Right atrium auricular region (tissue), 2 donors: ENCODE data around the gene E2F2. TPM values are rescaled to one million over a fixed set of nuclear protein-coding genes. Genes with fewer than 3 reads are reported as not detected.

Source experiments
- DNase-seq: peaks from one replicate; pipeline ENCODE4 v3.0.0-alpha.2; 2019; ENCODE audit warnings: low spot score
- H3K27ac ChIP-seq, 2 donors: fragments of 200-600 bp; sonication (generic); 1 replicate in 1 of 2; 2 replicates in 1 of 2; pipeline ENCODE4 v1.5.1; 2016 to 2019
- H3K27me3 ChIP-seq, 2 donors: fragments of 200-600 bp; sonication (generic); one replicate each; pipeline versions ENCODE4 v1.5.1 to v1.6.0; 2017 to 2019
- H3K36me3 ChIP-seq: fragments of 200-600 bp; sonication (generic); one replicate; pipeline ENCODE4 v1.5.1; 2016
- H3K4me1 ChIP-seq, 2 donors: fragments of 200-600 bp; sonication (generic); one replicate each; pipeline versions ENCODE4 v1.5.1 to v1.6.0; 2017 to 2019
- H3K4me3 ChIP-seq, 2 donors: fragments of 200-600 bp; sonication (generic); 1 replicate in 1 of 2; 2 replicates in 1 of 2; pipeline ENCODE4 v1.5.1; 2017 to 2019; ENCODE audit warnings: mild to moderate bottlenecking in 1 of 2, moderate library complexity in 1 of 2
- H3K9me3 ChIP-seq, 2 donors: fragments of 200-600 bp; sonication (generic); one replicate each; pipeline ENCODE4 v1.5.1; 2019
- CTCF ChIP-seq, 2 donors: fragments of 200-600 bp; sonication (generic); IDR thresholded peaks; one replicate each; pipeline ENCODE4 v1.5.1; 2019; ENCODE audit warnings: antibody characterized with exemption in 2 of 2
- total RNA-seq, 2 donors: library from RNA; depleted of rRNA; stranded (reverse); fragments of >200 nt; gene quantifications; one replicate each; pipeline ENCODE4 v1.1.0, GENCODE V29; 2016

Gene E2F2
- total RNA-seq, 2 donors from 2014 or later = 0.20 to 0.33 TPM

- Histone ChIP-seq H3K9me3 (no peaks in the 10 kb centered on the region), H3K4me3 (peak overlapping the region in 1 of 2 donors; percentile 15), H3K27ac (no peak overlapping the region), H3K36me3 (no peaks in the 10 kb centered on the region), H3K27me3 (no peaks in the 10 kb centered on the region), H3K4me1 (peaks cover 0 to 10% of the 10 kb centered on the region in 2 donors)
- TF ChIP-seq CTCF (IDR thresholded peaks at IDR 0.05) = peak; percentile 82 to 92
- peak; percentile 94 for DNase-seq
These were observed 8.7 kb upstream of the E2F2 start for GRCh38 chr1:23539698-23540266.

- H3K27ac ChIP-seq = no peak overlapping the region
- no peak for DNase-seq
- peaks cover 0 to 9% of the 10 kb centered on the region in 2 donors for H3K4me1 ChIP-seq
- H3K9me3 ChIP-seq = no peaks in the 10 kb centered on the region
- H3K4me3 ChIP-seq = no peak overlapping the region
- no peaks in the 10 kb centered on the region for H3K36me3 ChIP-seq
- H3K27me3 ChIP-seq = no peaks in the 10 kb centered on the region
- TF ChIP-seq CTCF (IDR thresholded peaks at IDR 0.05) = no peak
These were observed 6.4 kb upstream of the E2F2 start for GRCh38 chr1:23537296-23537973.

- H3K4me1 ChIP-seq = peaks cover 0 to 29% of the 10 kb centered on the region in 2 donors
- no peak for TF ChIP-seq CTCF (IDR thresholded peaks at IDR 0.05)
- H3K27me3 ChIP-seq = no peaks in the 10 kb centered on the region
- no peak overlapping the region for H3K27ac ChIP-seq
- no peaks in the 10 kb centered on the region for H3K9me3 ChIP-seq
- no peak for DNase-seq
- H3K36me3 ChIP-seq = no peaks in the 10 kb centered on the region
- no peak overlapping the region for H3K4me3 ChIP-seq
These were observed 2.4 kb upstream of the E2F2 start for GRCh38 chr1:23533246-23534023.

- H3K4me1 ChIP-seq = peaks cover 0 to 36% of the 10 kb centered on the region in 2 donors
- DNase-seq = no peak
- peak overlapping the region; percentile 23 to 62 for H3K4me3 ChIP-seq
- H3K27me3 ChIP-seq = no peaks in the 10 kb centered on the region
- no peaks in the 10 kb centered on the region for H3K9me3 ChIP-seq
- H3K36me3 ChIP-seq = no peaks in the 10 kb centered on the region
- H3K27ac ChIP-seq = peak overlapping the region in 1 of 2 donors; percentile 19
- TF ChIP-seq CTCF (IDR thresholded peaks at IDR 0.05) = no peak
These were observed 595 bp upstream of the E2F2 start for GRCh38 chr1:23531562-23532094.

- no peak overlapping the region for H3K27ac ChIP-seq
- no peaks in the 10 kb centered on the region for H3K9me3 ChIP-seq
- no peaks in the 10 kb centered on the region for H3K36me3 ChIP-seq
- H3K4me3 ChIP-seq = peak overlapping the region; percentile 38 to 62
- no peaks in the 10 kb centered on the region for H3K27me3 ChIP-seq
- H3K4me1 ChIP-seq = peaks cover 0 to 36% of the 10 kb centered on the region in 2 donors
- DNase-seq = no peak
- no peak for TF ChIP-seq CTCF (IDR thresholded peaks at IDR 0.05)
These were observed 816 bp downstream of the E2F2 start for GRCh38 chr1:23530087-23530746.
